GM23338 (cell line): ENCODE results near the gene RGS2. TPM values are rescaled to one million over a fixed set of nuclear protein-coding genes. Genes with fewer than 3 reads are reported as not detected.

ENCODE experiments used
- ATAC-seq: fragments of 200-7000 bp; cut with Tn5 transposase; 3 replicates; pipeline ENCODE4 v1.9.1; 2020
- DNase-seq: peaks from one replicate; pipeline ENCODE4 v3.0.0-alpha.2; 2015; ENCODE audit warnings: low spot score
- H2AFZ ChIP-seq: fragments of 200-600 bp; sonication (generic); 2 replicates; pipeline ENCODE4 v1.8.0; 2016; ENCODE audit warnings: antibody characterized with exemption, mild to moderate bottlenecking, moderate library complexity
- H3F3A ChIP-seq: fragments of 200-600 bp; sonication (generic); replicated peaks from 2 replicates; pipeline ENCODE4 v1.8.0; 2017; ENCODE audit warnings: antibody characterized with exemption, mixed run types, low read depth
- H3K27ac ChIP-seq: fragments of 200-600 bp; sonication (generic); 2 replicates; pipeline ENCODE4 v1.6.1; 2016; ENCODE audit warnings: low read depth
- H3K27me3 ChIP-seq: fragments of 200-600 bp; sonication (generic); 2 replicates; pipeline ENCODE4 v1.8.0; 2016; ENCODE audit warnings: mild to moderate bottlenecking, mixed run types, moderate library complexity; ENCODE audit not compliant: insufficient read depth
- H3K36me3 ChIP-seq: fragments of 200-600 bp; sonication (generic); 2 replicates; pipeline ENCODE4 v1.8.0; 2016; ENCODE audit warnings: mild to moderate bottlenecking; ENCODE audit not compliant: insufficient read depth
- H3K4me1 ChIP-seq: fragments of 200-600 bp; sonication (generic); 2 replicates; pipeline ENCODE4 v1.8.0; 2016; ENCODE audit warnings: mild to moderate bottlenecking, moderate library complexity; ENCODE audit not compliant: insufficient read depth
- H3K4me2 ChIP-seq: fragments of 200-600 bp; sonication (generic); 2 replicates; pipeline ENCODE4 v1.7.1; 2017; ENCODE audit warnings: mixed run types
- H3K4me3 ChIP-seq: fragments of 200-600 bp; sonication (generic); 2 replicates; pipeline ENCODE4 v1.6.1; 2016; ENCODE audit warnings: mixed run types
- H3K79me2 ChIP-seq: fragments of 200-600 bp; sonication (generic); replicated peaks from 2 replicates; pipeline ENCODE4 v1.8.0; 2017; ENCODE audit warnings: mild to moderate bottlenecking; ENCODE audit not compliant: insufficient read depth
- H3K9me2 ChIP-seq: fragments of 200-600 bp; sonication (generic); 2 replicates; pipeline ENCODE4 v1.8.0; 2017; ENCODE audit not compliant: insufficient read depth
- H4K20me1 ChIP-seq: fragments of 200-600 bp; sonication (generic); replicated peaks from 2 replicates; pipeline ENCODE4 v1.8.0; 2017; ENCODE audit warnings: mild to moderate bottlenecking; ENCODE audit not compliant: insufficient read depth
- H3K27ac Mint-ChIP-seq: 2 replicates; pipeline ENCODE4 v1.8.0; 2020; ENCODE audit warnings: inconsistent platforms, mild to moderate bottlenecking, moderate library complexity, mixed read lengths
- H3K27me3 Mint-ChIP-seq: 3 replicates; pipeline ENCODE4 v1.8.0; 2022; ENCODE audit warnings: low read depth, mild to moderate bottlenecking, moderate library complexity, mixed read lengths, inconsistent platforms; ENCODE audit not compliant: insufficient read depth, poor library complexity
- H3K36me3 Mint-ChIP-seq: 3 replicates; pipeline ENCODE4 v1.8.0; 2021; ENCODE audit warnings: low read depth, mild to moderate bottlenecking, inconsistent platforms, moderate library complexity, mixed read lengths
- H3K4me1 Mint-ChIP-seq: 3 replicates; pipeline ENCODE4 v1.8.0; 2020; ENCODE audit warnings: mild to moderate bottlenecking, inconsistent platforms, mixed read lengths
- H3K4me3 Mint-ChIP-seq: 3 replicates; pipeline ENCODE4 v1.8.0; 2021; ENCODE audit warnings: moderate library complexity, mild to moderate bottlenecking, inconsistent platforms, mixed read lengths
- H3K9me3 Mint-ChIP-seq: 3 replicates; pipeline ENCODE4 v1.8.0; 2020; ENCODE audit warnings: moderate library complexity, mild to moderate bottlenecking, inconsistent platforms, mixed read lengths
- CREB1 ChIP-seq: fragments of 250-450 bp; sonication (Bioruptor Pico); IDR thresholded peaks from 2 replicates; pipeline ENCODE4 v1.5.0; 2020; ENCODE audit warnings: low read depth, mild to moderate bottlenecking, moderate library complexity
- CTCF ChIP-seq, 2 experiments: fragments of 200-600 bp in 1 of 2; sonication (generic) in 1 of 2; conservative IDR thresholded peaks; 2 replicates each; pipeline versions ENCODE4 v1.5.1 to v1.6.1; 2016 to 2017; ENCODE audit warnings: antibody characterized with exemption in 2 of 2, low read depth in 2 of 2, mild to moderate bottlenecking in 2 of 2, moderate library complexity in 1 of 2
- EZH2 ChIP-seq: fragments of 200-600 bp; sonication (generic); IDR thresholded peaks from one replicate; pipeline ENCODE4 v1.8.0; 2017; ENCODE audit warnings: antibody characterized with exemption, mild to moderate bottlenecking, low read depth; ENCODE audit not compliant: unreplicated experiment
- EZH2phosphoT487 ChIP-seq: fragments of 200-600 bp; sonication (generic); IDR thresholded peaks from one replicate; pipeline ENCODE4 v1.8.1; 2018; ENCODE audit warnings: antibody characterized with exemption; ENCODE audit not compliant: unreplicated experiment
- JUNB ChIP-seq: IDR thresholded peaks from one replicate; pipeline ENCODE4 v1.6.1; 2016; ENCODE audit warnings: antibody characterized with exemption; ENCODE audit not compliant: unreplicated experiment
- NANOG ChIP-seq: IDR thresholded peaks from 2 replicates; pipeline ENCODE4 v1.6.1; 2016; ENCODE audit warnings: antibody characterized with exemption, borderline replicate concordance
- POLR2AphosphoS5 ChIP-seq: IDR thresholded peaks from 2 replicates; pipeline ENCODE4 v1.6.1; 2016; ENCODE audit warnings: antibody characterized with exemption, low read depth
- REST ChIP-seq: IDR thresholded peaks from one replicate; pipeline ENCODE4 v1.6.1; 2018; ENCODE audit warnings: antibody characterized with exemption; ENCODE audit not compliant: unreplicated experiment
- STAT1 ChIP-seq: IDR thresholded peaks from one replicate; pipeline ENCODE4 v1.6.1; 2016; ENCODE audit warnings: antibody characterized with exemption; ENCODE audit not compliant: unreplicated experiment
- ZNF114 ChIP-seq: fragments of 250-450 bp; sonication (Bioruptor Pico); IDR thresholded peaks from 2 replicates; pipeline ENCODE4 v1.5.0; 2020; ENCODE audit warnings: mild to moderate bottlenecking, moderate library complexity
- ZNF331 ChIP-seq: fragments of 250-450 bp; sonication (Bioruptor Pico); IDR thresholded peaks from 2 replicates; pipeline ENCODE4 v1.5.0; 2020; ENCODE audit warnings: low read depth, mild to moderate bottlenecking, moderate library complexity
- polyA plus RNA-seq: library from polyadenylated mRNA; unstranded; fragments of >200 nt; fragmentation: Nextera tagmentation; extraction: Ambion mirVana; gene quantifications from 2 replicates; pipeline ENCODE4 v1.2.1, GENCODE V29; 2016
- total RNA-seq: library from RNA; depleted of rRNA; stranded (reverse); fragments of >200 nt; shearing (Covaris generic); gene quantifications from 2 replicates; pipeline ENCODE4 v1.2.3, GENCODE V29; 2014
- TF ChIP-seq, protein P1 (sequence below): fragments of 250-450 bp; sonication (Bioruptor Pico); IDR thresholded peaks from 2 replicates; pipeline ENCODE4 v1.5.0; 2020; ENCODE audit warnings: mild to moderate bottlenecking, moderate library complexity
- TF ChIP-seq, protein P2 (sequence below): IDR thresholded peaks from 2 replicates; pipeline ENCODE4 v1.6.1; 2016; ENCODE audit warnings: antibody characterized with exemption

RGS2 gene
- total and polyA plus RNA-seq, 2 experiments from 2014 or later = 13.8 to 24.8 TPM

DNA sequence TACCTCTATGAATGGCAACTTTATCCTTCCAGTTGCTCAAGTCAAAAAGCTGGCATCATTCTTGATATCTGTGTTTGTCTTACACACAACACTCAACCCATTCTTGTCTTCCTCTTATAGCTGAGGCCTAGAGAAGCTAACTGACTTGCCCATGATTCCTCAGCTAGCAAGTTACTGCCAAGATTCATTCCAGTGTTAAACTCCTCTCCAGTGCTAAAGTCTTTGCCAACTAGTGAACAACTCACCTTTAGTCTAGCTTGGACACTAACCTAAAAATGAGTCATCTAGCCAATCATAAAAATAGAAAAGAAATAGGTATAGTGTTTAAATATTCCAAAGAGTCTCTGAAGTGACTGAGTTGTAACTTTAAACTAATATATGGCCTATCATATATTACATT is 45.6 kb upstream of the RGS2 start:
- no peaks in the 10 kb centered on the region for H3K27me3 ChIP-seq
- peaks cover 9% of the 10 kb centered on the region for H3K4me1 Mint-ChIP-seq
- H3K4me3 ChIP-seq = no peak overlapping the region
- no peaks in the 10 kb centered on the region for H3K79me2 ChIP-seq
- H4K20me1 ChIP-seq = no peaks in the 10 kb centered on the region
- H3K36me3 ChIP-seq = no peaks in the 10 kb centered on the region
- no peak overlapping the region for H3K27ac ChIP-seq
- H2AFZ ChIP-seq = no peak overlapping the region
- no peak for DNase-seq
- no peaks in the 10 kb centered on the region for H3K4me1 ChIP-seq
- H3K9me3 Mint-ChIP-seq = no peaks in the 10 kb centered on the region
- no peak overlapping the region for H3K4me3 Mint-ChIP-seq
- H3K9me2 ChIP-seq = peaks cover 4% of the 10 kb centered on the region; the same call in 1 of the 2 replicates
- H3K27me3 Mint-ChIP-seq = no peaks in the 10 kb centered on the region
- no peak overlapping the region for H3K4me2 ChIP-seq
- H3F3A ChIP-seq = no peaks in the 10 kb centered on the region
- no peaks in the 10 kb centered on the region for H3K36me3 Mint-ChIP-seq
- no peak overlapping the region for H3K27ac Mint-ChIP-seq
- TF ChIP-seq STAT1 (no peak), ZNF331 (CRISPR knock-in tag) (no peak), POLR2AphosphoS5 (no peak), JUNB (no peak), CREB1 (CRISPR knock-in tag) (no peak), CTCF (conservative IDR thresholded peaks at IDR 0.05; ENCODE audit: low read depth in 2 of 2) (no peak), EZH2 (no peak), EZH2phosphoT487 (no peak), ZNF114 (CRISPR knock-in tag) (no peak), NANOG (no peak), REST (no peak)
- TF ChIP-seq, protein P1, sequence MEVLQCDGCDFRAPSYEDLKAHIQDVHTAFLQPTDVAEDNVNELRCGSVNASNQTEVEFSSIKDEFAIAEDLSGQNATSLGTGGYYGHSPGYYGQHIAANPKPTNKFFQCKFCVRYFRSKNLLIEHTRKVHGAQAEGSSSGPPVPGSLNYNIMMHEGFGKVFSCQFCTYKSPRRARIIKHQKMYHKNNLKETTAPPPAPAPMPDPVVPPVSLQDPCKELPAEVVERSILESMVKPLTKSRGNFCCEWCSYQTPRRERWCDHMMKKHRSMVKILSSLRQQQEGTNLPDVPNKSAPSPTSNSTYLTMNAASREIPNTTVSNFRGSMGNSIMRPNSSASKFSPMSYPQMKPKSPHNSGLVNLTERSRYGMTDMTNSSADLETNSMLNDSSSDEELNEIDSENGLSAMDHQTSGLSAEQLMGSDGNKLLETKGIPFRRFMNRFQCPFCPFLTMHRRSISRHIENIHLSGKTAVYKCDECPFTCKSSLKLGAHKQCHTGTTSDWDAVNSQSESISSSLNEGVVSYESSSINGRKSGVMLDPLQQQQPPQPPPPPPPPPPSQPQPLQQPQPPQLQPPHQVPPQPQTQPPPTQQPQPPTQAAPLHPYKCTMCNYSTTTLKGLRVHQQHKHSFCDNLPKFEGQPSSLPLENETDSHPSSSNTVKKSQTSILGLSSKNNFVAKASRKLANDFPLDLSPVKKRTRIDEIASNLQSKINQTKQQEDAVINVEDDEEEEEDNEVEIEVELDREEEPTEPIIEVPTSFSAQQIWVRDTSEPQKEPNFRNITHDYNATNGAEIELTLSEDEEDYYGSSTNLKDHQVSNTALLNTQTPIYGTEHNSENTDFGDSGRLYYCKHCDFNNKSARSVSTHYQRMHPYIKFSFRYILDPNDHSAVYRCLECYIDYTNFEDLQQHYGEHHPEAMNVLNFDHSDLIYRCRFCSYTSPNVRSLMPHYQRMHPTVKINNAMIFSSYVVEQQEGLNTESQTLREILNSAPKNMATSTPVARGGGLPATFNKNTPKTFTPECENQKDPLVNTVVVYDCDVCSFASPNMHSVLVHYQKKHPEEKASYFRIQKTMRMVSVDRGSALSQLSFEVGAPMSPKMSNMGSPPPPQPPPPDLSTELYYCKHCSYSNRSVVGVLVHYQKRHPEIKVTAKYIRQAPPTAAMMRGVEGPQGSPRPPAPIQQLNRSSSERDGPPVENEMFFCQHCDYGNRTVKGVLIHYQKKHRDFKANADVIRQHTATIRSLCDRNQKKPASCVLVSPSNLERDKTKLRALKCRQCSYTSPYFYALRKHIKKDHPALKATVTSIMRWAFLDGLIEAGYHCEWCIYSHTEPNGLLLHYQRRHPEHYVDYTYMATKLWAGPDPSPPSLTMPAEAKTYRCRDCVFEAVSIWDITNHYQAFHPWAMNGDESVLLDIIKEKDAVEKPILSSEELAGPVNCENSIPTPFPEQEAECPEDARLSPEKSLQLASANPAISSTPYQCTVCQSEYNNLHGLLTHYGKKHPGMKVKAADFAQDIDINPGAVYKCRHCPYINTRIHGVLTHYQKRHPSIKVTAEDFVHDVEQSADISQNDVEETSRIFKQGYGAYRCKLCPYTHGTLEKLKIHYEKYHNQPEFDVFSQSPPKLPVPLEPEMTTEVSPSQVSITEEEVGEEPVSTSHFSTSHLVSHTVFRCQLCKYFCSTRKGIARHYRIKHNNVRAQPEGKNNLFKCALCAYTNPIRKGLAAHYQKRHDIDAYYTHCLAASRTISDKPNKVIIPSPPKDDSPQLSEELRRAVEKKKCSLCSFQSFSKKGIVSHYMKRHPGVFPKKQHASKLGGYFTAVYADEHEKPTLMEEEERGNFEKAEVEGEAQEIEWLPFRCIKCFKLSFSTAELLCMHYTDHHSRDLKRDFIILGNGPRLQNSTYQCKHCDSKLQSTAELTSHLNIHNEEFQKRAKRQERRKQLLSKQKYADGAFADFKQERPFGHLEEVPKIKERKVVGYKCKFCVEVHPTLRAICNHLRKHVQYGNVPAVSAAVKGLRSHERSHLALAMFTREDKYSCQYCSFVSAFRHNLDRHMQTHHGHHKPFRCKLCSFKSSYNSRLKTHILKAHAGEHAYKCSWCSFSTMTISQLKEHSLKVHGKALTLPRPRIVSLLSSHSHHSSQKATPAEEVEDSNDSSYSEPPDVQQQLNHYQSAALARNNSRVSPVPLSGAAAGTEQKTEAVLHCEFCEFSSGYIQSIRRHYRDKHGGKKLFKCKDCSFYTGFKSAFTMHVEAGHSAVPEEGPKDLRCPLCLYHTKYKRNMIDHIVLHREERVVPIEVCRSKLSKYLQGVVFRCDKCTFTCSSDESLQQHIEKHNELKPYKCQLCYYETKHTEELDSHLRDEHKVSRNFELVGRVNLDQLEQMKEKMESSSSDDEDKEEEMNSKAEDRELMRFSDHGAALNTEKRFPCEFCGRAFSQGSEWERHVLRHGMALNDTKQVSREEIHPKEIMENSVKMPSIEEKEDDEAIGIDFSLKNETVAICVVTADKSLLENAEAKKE (CRISPR knock-in tag) = no peak
- TF ChIP-seq, protein P2, sequence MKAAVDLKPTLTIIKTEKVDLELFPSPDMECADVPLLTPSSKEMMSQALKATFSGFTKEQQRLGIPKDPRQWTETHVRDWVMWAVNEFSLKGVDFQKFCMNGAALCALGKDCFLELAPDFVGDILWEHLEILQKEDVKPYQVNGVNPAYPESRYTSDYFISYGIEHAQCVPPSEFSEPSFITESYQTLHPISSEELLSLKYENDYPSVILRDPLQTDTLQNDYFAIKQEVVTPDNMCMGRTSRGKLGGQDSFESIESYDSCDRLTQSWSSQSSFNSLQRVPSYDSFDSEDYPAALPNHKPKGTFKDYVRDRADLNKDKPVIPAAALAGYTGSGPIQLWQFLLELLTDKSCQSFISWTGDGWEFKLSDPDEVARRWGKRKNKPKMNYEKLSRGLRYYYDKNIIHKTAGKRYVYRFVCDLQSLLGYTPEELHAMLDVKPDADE = no peak
- ATAC-seq = no peak
